ENCODE results near the gene UVSSA. TPM values are rescaled to one million over a fixed set of nuclear protein-coding genes. Genes with fewer than 3 reads are reported as not detected.

UVSSA gene
- polyA plus RNA-seq, 1 of the 3 experiments (the other 2 are of a cell fraction): 14.9 TPM

Other genes with a start within 250 kb of the UVSSA start
- 7.0 and 9.3 TPM in 2 replicates for gene RNF212, start 233.6 kb upstream of the UVSSA start, polyA plus RNA-seq (2012; rRNA removed)
- gene SPON2, start 174.6 kb upstream of the UVSSA start, polyA plus RNA-seq (2012; rRNA removed): 11.4 and 14.5 TPM in 2 replicates
- 158 and 183 TPM in 2 replicates for gene CTBP1, start 98.1 kb upstream of the UVSSA start, polyA plus RNA-seq (2012; rRNA removed)
- gene MAEA, start 57.3 kb upstream of the UVSSA start, polyA plus RNA-seq (2012; rRNA removed): 123 and 128 TPM in 2 replicates
- not detected in 2 replicates for gene NKX1-1, start 59.2 kb downstream of the UVSSA start, polyA plus RNA-seq (2012; rRNA removed)

All from SK-N-SH (cell line).